ENCODE measurements around the gene TRPV4. TPM values are rescaled to one million over a fixed set of nuclear protein-coding genes. Genes with fewer than 3 reads are reported as not detected.

The TRPV4 gene
- total RNA-seq, 5 donors from 2014 or later (not counting 1 experiment from before 2014, with no cell fraction given), result not detected

GRCh38 chr12:109738878-109739665, 94.1 kb downstream of the TRPV4 start:
- DNase-seq (no peak), ATAC-seq (replicated peaks in 1 of 4) (no peak)
- Histone ChIP-seq H3K36me3 (ENCODE audit: control insufficient read depth in 2 of 2, extremely low read depth in 1 of 2, insufficient read depth in 1 of 2, low read length in 1 of 2) (no peaks in the 10 kb centered on the region), H3K27ac (ENCODE audit: low read length) (no peak overlapping the region), H3K4me3 (ENCODE audit: control insufficient read depth in 1 of 2, extremely low read depth in 1 of 2, low read length in 1 of 2) (no peak overlapping the region), H3K9me3 (no peaks in the 10 kb centered on the region), H3K27me3 (replicated peaks in 1 of 2; ENCODE audit: control insufficient read depth in 2 of 2, extremely low read depth in 1 of 2, insufficient read depth in 2 of 2, low read length in 1 of 2) (peaks cover 0 to 52% of the 10 kb centered on the region in 2 experiments), H3K4me1 (ENCODE audit: control insufficient read depth in 1 of 2, extremely low read depth in 1 of 2, insufficient read depth in 2 of 2, low read length in 2 of 2) (no peaks in the 10 kb centered on the region)
- Mint-ChIP-seq H3K4me3 (no peak overlapping the region), H3K36me3 (no peaks in the 10 kb centered on the region), H3K4me1 (no peaks in the 10 kb centered on the region), H3K9me3 (no peaks in the 10 kb centered on the region), H3K27ac (no peak overlapping the region), H3K27me3 (peaks cover 17 to 24% of the 10 kb centered on the region in 2 donors)
- POLR2A ChIA-PET, result no interaction called here
- CTCF ChIA-PET, result no interaction called here
- WGBS (ENCODE audit: insufficient coverage), result 92% methylated on average over 4 of the region's 6 CpGs

- DNase-seq (no peak), ATAC-seq (replicated peaks in 1 of 4) (no peak)
- WGBS (ENCODE audit: insufficient coverage), result 39% methylated on average over 2 of the region's 4 CpGs
Observed at GRCh38 chr12:109738209-109738608, 95.0 kb downstream of the TRPV4 start.

GRCh38 chr12:109737631-109738030, 95.6 kb downstream of the TRPV4 start:
- Histone ChIP-seq H3K27me3 (replicated peaks in 1 of 2; ENCODE audit: control insufficient read depth in 2 of 2, extremely low read depth in 1 of 2, insufficient read depth in 2 of 2, low read length in 1 of 2) (peaks cover 0 to 62% of the 10 kb centered on the region in 2 experiments), H3K4me1 (ENCODE audit: control insufficient read depth in 1 of 2, extremely low read depth in 1 of 2, insufficient read depth in 2 of 2, low read length in 2 of 2) (no peaks in the 10 kb centered on the region), H3K36me3 (ENCODE audit: control insufficient read depth in 2 of 2, extremely low read depth in 1 of 2, insufficient read depth in 1 of 2, low read length in 1 of 2) (no peaks in the 10 kb centered on the region), H3K9me3 (no peaks in the 10 kb centered on the region), H3K4me3 (ENCODE audit: control insufficient read depth in 1 of 2, extremely low read depth in 1 of 2, low read length in 1 of 2) (no peak overlapping the region), H3K27ac (ENCODE audit: low read length) (no peak overlapping the region)
- WGBS (ENCODE audit: insufficient coverage), result 79% methylated on average over 3 of the region's 7 CpGs
- Mint-ChIP-seq H3K4me1 (no peaks in the 10 kb centered on the region), H3K9me3 (no peaks in the 10 kb centered on the region), H3K27me3 (peaks cover 25 to 34% of the 10 kb centered on the region in 2 donors), H3K36me3 (no peaks in the 10 kb centered on the region), H3K4me3 (no peak overlapping the region), H3K27ac (no peak overlapping the region)
- DNase-seq (no peak), ATAC-seq (replicated peaks in 1 of 4) (no peak)
- POLR2A ChIA-PET, result interaction anchor here in 1 of 2 donors (0.6 kb wide), 1 partner anchor 151 kb away, joined by 7 read pairs; no protein-coding TSS in a partner anchor
- CTCF ChIA-PET, result no interaction called here

More at GRCh38 chr12:109738209-109738608, 95.0 kb downstream of the TRPV4 start:
- H3K9me3 ChIP-seq, result no peaks in the 10 kb centered on the region
- H3K27me3 ChIP-seq (replicated peaks in 1 of 2; ENCODE audit: control insufficient read depth in 2 of 2, extremely low read depth in 1 of 2, insufficient read depth in 2 of 2, low read length in 1 of 2), result peaks cover 0 to 59% of the 10 kb centered on the region in 2 experiments
- no peaks in the 10 kb centered on the region for H3K4me1 ChIP-seq (ENCODE audit: control insufficient read depth in 1 of 2, extremely low read depth in 1 of 2, insufficient read depth in 2 of 2, low read length in 2 of 2)
- H3K4me1 Mint-ChIP-seq, result no peaks in the 10 kb centered on the region
- H3K27ac Mint-ChIP-seq, result no peak overlapping the region
- H3K9me3 Mint-ChIP-seq, result no peaks in the 10 kb centered on the region
- H3K4me3 Mint-ChIP-seq, result no peak overlapping the region
- CTCF ChIA-PET, result no interaction called here
- H3K27ac ChIP-seq (ENCODE audit: low read length), result no peak overlapping the region
- H3K4me3 ChIP-seq (ENCODE audit: control insufficient read depth in 1 of 2, extremely low read depth in 1 of 2, low read length in 1 of 2), result no peak overlapping the region
- H3K27me3 Mint-ChIP-seq, result peaks cover 21 to 31% of the 10 kb centered on the region in 2 donors
- POLR2A ChIA-PET, result no interaction called here
- H3K36me3 Mint-ChIP-seq, result no peaks in the 10 kb centered on the region
- H3K36me3 ChIP-seq (ENCODE audit: control insufficient read depth in 2 of 2, extremely low read depth in 1 of 2, insufficient read depth in 1 of 2, low read length in 1 of 2), result no peaks in the 10 kb centered on the region

GRCh38 chr12:109737126-109737525, 96.1 kb downstream of the TRPV4 start:
- H3K27me3 ChIP-seq (replicated peaks in 1 of 2; ENCODE audit: control insufficient read depth in 2 of 2, extremely low read depth in 1 of 2, insufficient read depth in 2 of 2, low read length in 1 of 2), result peaks cover 0 to 66% of the 10 kb centered on the region in 2 experiments
- H3K9me3 Mint-ChIP-seq, result no peaks in the 10 kb centered on the region
- no peak for DNase-seq
- no peak overlapping the region for H3K4me3 Mint-ChIP-seq
- WGBS (ENCODE audit: insufficient coverage), result 0% methylated on average over 1 of the region's 1 CpG
- H3K36me3 Mint-ChIP-seq, result no peaks in the 10 kb centered on the region
- CTCF ChIA-PET, result no interaction called here
- H3K9me3 ChIP-seq, result no peaks in the 10 kb centered on the region
- H3K4me1 Mint-ChIP-seq, result no peaks in the 10 kb centered on the region
- no peak for ATAC-seq (replicated peaks in 1 of 4)
- H3K4me3 ChIP-seq (ENCODE audit: control insufficient read depth in 1 of 2, extremely low read depth in 1 of 2, low read length in 1 of 2), result no peak overlapping the region
- POLR2A ChIA-PET, result no interaction called here
- no peak overlapping the region for H3K27ac Mint-ChIP-seq
- H3K27me3 Mint-ChIP-seq, result peaks cover 25 to 35% of the 10 kb centered on the region in 2 donors
- no peaks in the 10 kb centered on the region for H3K36me3 ChIP-seq (ENCODE audit: control insufficient read depth in 2 of 2, extremely low read depth in 1 of 2, insufficient read depth in 1 of 2, low read length in 1 of 2)
- no peaks in the 10 kb centered on the region for H3K4me1 ChIP-seq (ENCODE audit: control insufficient read depth in 1 of 2, extremely low read depth in 1 of 2, insufficient read depth in 2 of 2, low read length in 2 of 2)
- no peak overlapping the region for H3K27ac ChIP-seq (ENCODE audit: low read length)

- H3K27me3 ChIP-seq (replicated peaks in 1 of 2; ENCODE audit: control insufficient read depth in 2 of 2, extremely low read depth in 1 of 2, insufficient read depth in 2 of 2, low read length in 1 of 2), result peaks cover 0 to 68% of the 10 kb centered on the region in 2 experiments
- H3K4me1 ChIP-seq (ENCODE audit: control insufficient read depth in 1 of 2, extremely low read depth in 1 of 2, insufficient read depth in 2 of 2, low read length in 2 of 2), result no peaks in the 10 kb centered on the region
- no peaks in the 10 kb centered on the region for H3K9me3 Mint-ChIP-seq
- no peaks in the 10 kb centered on the region for H3K4me1 Mint-ChIP-seq
- WGBS (ENCODE audit: insufficient coverage), result 4% methylated on average over 9 of the region's 12 CpGs
- CTCF ChIA-PET, result no interaction called here
- H3K4me3 Mint-ChIP-seq, result no peak overlapping the region
- no peaks in the 10 kb centered on the region for H3K36me3 Mint-ChIP-seq
- no peak overlapping the region for H3K27ac ChIP-seq (ENCODE audit: low read length)
- H3K4me3 ChIP-seq (ENCODE audit: control insufficient read depth in 1 of 2, extremely low read depth in 1 of 2, low read length in 1 of 2), result no peak overlapping the region
- POLR2A ChIA-PET, result no interaction called here
- DNase-seq (peak in 3 of 35 experiments; percentile 8 to 29 (median 24)), ATAC-seq (replicated peaks in 1 of 4) (no peak)
- no peaks in the 10 kb centered on the region for H3K9me3 ChIP-seq
- H3K36me3 ChIP-seq (ENCODE audit: control insufficient read depth in 2 of 2, extremely low read depth in 1 of 2, insufficient read depth in 1 of 2, low read length in 1 of 2), result no peaks in the 10 kb centered on the region
- peaks cover 25 to 35% of the 10 kb centered on the region in 2 donors for H3K27me3 Mint-ChIP-seq
- H3K27ac Mint-ChIP-seq, result no peak overlapping the region
Observed at GRCh38 chr12:109736552-109737108, 96.6 kb downstream of the TRPV4 start.

GRCh38 chr12:109735825-109736551, 97.2 kb downstream of the TRPV4 start:
- no peaks in the 10 kb centered on the region for H3K36me3 Mint-ChIP-seq
- ChIA-PET CTCF (no interaction called here), POLR2A (interaction anchor here in 1 of 2 donors (0.6 kb wide), 1 partner anchor 10 kb away, joined by 3 read pairs; no protein-coding TSS in a partner anchor)
- Histone ChIP-seq H3K27ac (ENCODE audit: low read length) (no peak overlapping the region), H3K27me3 (replicated peaks in 1 of 2; ENCODE audit: control insufficient read depth in 2 of 2, extremely low read depth in 1 of 2, insufficient read depth in 2 of 2, low read length in 1 of 2) (peaks cover 0 to 69% of the 10 kb centered on the region in 2 experiments), H3K9me3 (no peaks in the 10 kb centered on the region), H3K4me1 (ENCODE audit: control insufficient read depth in 1 of 2, extremely low read depth in 1 of 2, insufficient read depth in 2 of 2, low read length in 2 of 2) (no peaks in the 10 kb centered on the region), H3K36me3 (ENCODE audit: control insufficient read depth in 2 of 2, extremely low read depth in 1 of 2, insufficient read depth in 1 of 2, low read length in 1 of 2) (no peaks in the 10 kb centered on the region), H3K4me3 (ENCODE audit: control insufficient read depth in 1 of 2, extremely low read depth in 1 of 2, low read length in 1 of 2) (no peak overlapping the region)
- no peak for DNase-seq
- no peaks in the 10 kb centered on the region for H3K4me1 Mint-ChIP-seq
- ATAC-seq (replicated peaks in 1 of 4), result no peak
- no peaks in the 10 kb centered on the region for H3K9me3 Mint-ChIP-seq
- peaks cover 25 to 35% of the 10 kb centered on the region in 2 donors for H3K27me3 Mint-ChIP-seq
- 76% methylated on average over 6 of the region's 9 CpGs for WGBS (ENCODE audit: insufficient coverage)
- H3K4me3 Mint-ChIP-seq, result no peak overlapping the region
- no peak overlapping the region for H3K27ac Mint-ChIP-seq
